ENCODE results near the gene TSEN54. TPM values are rescaled to one million over a fixed set of nuclear protein-coding genes. Genes with fewer than 3 reads are reported as not detected.

TSEN54 gene
- total RNA-seq, 4 donors from 2014 or later: 15.8 to 26.5 (median 17.1) TPM

DNA sequence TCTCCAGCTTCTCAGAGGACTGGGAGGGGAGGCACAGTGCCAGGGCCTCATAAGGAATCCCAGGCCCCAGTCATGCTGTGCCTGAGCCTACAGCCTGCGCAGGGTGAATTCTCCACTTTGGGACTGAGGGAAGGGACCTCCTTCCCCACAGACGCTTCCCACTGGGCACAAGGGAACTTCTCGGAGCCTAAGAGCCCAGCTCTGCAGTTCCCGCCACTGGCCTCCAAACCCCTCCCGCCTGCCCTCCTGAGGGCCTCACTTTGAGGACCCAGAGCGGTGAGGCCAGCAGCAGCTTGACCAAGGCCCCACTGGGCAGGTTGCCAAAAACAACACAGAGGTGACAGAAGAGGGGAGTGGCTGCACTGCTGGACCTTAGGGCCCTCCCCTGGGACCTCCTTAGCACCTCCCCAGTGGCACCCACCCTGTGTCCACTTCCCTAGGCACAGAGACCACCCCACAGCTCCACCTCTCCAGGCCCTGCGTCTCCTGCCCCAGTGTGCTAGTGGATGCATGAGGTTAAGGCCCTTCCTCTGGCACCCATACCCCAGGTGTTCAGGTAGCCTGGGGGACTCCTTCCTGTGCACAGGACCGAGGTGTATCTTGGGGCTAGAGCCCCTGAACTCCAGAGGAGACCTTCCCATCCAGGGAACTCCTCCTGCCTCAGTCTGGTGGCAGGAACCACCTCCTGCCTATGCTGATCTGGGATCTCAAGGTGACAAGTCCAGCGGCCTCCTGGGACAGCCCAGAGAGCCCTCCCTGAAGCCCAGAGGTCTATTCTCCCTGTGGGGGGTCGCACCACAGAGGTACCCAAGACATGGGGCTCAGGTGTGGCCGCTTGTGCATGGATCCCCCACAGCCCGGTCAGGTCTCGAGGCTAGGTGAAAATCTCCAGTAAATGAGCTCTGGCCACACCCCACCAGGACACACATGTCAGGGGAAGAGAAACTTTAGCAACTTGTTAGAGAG is 4.4 kb upstream of the TSEN54 start:
- H3K36me3 ChIP-seq: peaks cover 0 to 26% of the 10 kb centered on the region in 2 donors
- H3K27ac ChIP-seq: peak overlapping the region in 3 of 4 donors; percentile 90 to 98 (median 90)
- H3K4me3 ChIP-seq: peak overlapping the region in 1 of 2 donors; percentile 96
- 70 to 83% methylated on average over 2 to 3 of the region's 13 CpGs for WGBS, 2 donors (ENCODE audit: low coverage in 1 of 2)
- peaks cover 0 to 89% (median 33%) of the 10 kb centered on the region in 3 donors for H3K4me1 ChIP-seq
- no peaks in the 10 kb centered on the region for H3K27me3 ChIP-seq
- no peak for ATAC-seq
- no peaks in the 10 kb centered on the region for H3K9me3 ChIP-seq
- TF ChIP-seq POLR2AphosphoS5 (IDR thresholded peaks at IDR 0.05): no peak

DNA sequence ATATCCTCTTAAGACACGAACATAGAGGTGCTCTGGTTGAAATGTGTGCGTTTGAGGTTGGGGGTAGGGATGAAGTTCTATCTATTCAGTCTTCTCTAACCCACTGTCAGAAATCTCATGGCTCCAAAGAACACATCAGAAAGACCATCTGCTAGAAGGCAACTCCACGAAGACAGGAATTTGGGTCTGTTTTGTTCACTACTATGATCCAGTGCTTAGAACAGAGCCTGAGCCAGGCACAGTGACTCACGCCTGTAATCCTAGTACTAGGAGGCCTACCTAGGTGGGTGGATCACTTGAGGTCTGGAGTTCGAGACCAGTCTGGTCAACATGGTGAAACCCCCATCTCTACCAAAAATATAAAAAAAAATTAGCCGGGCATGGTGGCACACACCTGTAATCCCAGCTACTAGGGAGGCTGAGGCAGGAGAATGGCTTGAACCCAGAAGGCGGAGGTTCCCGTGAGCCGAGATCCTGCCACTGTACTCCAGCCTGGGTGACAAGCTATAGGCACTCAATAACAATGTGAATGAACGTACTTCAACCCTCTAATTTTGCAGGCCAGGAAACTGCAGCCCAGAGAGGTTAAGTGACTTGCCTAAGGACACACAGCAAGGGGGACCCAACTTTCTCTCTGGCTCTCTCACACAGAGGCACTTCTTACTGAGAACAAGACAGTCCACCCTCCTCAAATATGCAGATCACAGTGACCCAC is 3.2 kb upstream of the TSEN54 start:
- peak overlapping the region in 3 of 4 donors; percentile 90 to 98 (median 90) for H3K27ac ChIP-seq

DNA sequence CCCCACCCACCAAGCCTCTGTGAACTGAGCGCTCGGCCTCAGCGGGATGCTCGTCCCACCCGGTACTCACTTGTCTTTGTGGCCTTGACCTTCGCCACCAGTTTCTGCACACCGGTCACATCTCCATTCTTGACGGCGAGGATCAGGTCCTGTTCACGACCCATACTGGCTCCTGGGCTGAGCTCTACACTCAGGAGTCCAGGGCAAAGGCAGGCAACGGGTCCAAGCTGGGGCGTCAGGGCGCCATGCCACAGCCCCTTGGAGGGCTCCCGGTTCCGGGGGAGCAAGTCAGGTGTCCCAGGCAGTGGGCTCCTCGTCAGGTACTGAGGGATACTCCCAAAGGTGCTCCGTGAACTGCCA is 2.7 kb upstream of the TSEN54 start:
- 80 to 89% methylated on average over 3 to 8 of the region's 17 CpGs for WGBS, 2 donors (ENCODE audit: low coverage in 1 of 2)

More for the DNA sequence above, 3.2 kb upstream of the TSEN54 start:
- TF ChIP-seq CTCF (IDR thresholded peaks at IDR 0.05) (no peak), POLR2A (IDR thresholded peaks at IDR 0.05) (no peak), EP300 (IDR thresholded peaks at IDR 0.05) (no peak), POLR2AphosphoS5 (IDR thresholded peaks at IDR 0.05) (no peak)
- no peaks in the 10 kb centered on the region for H3K27me3 ChIP-seq
- 55 to 64% methylated on average over 5 to 6 of the region's 10 CpGs for WGBS, 2 donors (ENCODE audit: low coverage in 1 of 2)
- H3K9me3 ChIP-seq: no peaks in the 10 kb centered on the region
- H3K36me3 ChIP-seq: peaks cover 0 to 14% of the 10 kb centered on the region in 2 donors
- peaks cover 0 to 89% (median 42%) of the 10 kb centered on the region in 3 donors for H3K4me1 ChIP-seq
- H3K4me3 ChIP-seq: peak overlapping the region in 1 of 2 donors; percentile 96
- ATAC-seq: no peak

DNA sequence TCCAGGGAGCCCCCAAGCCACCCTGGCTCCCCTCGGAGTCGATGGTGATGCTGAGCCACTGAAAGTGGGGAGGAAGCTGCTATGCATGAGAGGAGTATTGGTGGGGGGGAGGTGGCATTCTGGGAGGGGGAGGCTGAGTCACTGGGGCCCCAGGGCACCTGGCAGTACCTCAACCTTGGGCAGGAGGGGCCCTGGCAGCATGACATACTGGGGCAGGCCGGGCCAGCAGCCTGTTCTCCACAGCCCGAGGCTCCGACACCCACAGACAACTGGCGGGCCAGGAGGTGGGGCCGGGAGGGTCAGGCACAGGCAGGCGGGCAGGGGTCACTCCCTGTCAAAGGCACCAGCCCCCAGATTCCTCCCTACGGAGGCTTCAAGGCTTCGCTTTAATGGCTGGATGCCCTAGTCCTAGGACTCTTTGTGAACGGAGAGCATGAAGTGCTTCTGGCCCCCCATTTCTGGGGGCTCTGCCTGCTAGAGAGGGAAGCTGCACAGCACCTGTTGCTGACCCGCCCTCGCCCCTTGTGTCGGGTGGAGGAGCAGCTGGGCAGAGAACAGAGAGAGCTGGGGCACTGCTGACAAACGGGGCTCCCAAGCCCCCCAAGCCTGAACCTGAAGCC is 1.9 kb upstream of the TSEN54 start:
- peaks cover 0 to 20% of the 10 kb centered on the region in 2 donors for H3K36me3 ChIP-seq
- H3K27ac ChIP-seq: peak overlapping the region; percentile 72 to 98 (median 90)
- H3K9me3 ChIP-seq: no peaks in the 10 kb centered on the region
- H3K4me3 ChIP-seq: peak overlapping the region; percentile 89 to 96
- WGBS, 2 donors (ENCODE audit: low coverage in 1 of 2): 6% methylated on average over 2 of the region's 15 CpGs; no CpG with 5 or more reads in 1 of the 2 donors
- no peak for ATAC-seq
- TF ChIP-seq POLR2AphosphoS5 (IDR thresholded peaks at IDR 0.05): peak; percentile 18
- no peak for TF ChIP-seq CTCF (IDR thresholded peaks at IDR 0.05)
- peaks cover 0 to 80% (median 32%) of the 10 kb centered on the region in 3 donors for H3K4me1 ChIP-seq
- H3K27me3 ChIP-seq: no peaks in the 10 kb centered on the region

More for the DNA sequence above, 2.7 kb upstream of the TSEN54 start:
- Histone ChIP-seq H3K27ac (peak overlapping the region in 3 of 4 donors; percentile 90 to 98 (median 90)), H3K36me3 (peaks cover 0 to 14% of the 10 kb centered on the region in 2 donors), H3K4me3 (peak overlapping the region; percentile 89 to 96), H3K27me3 (no peaks in the 10 kb centered on the region), H3K4me1 (peaks cover 0 to 88% (median 37%) of the 10 kb centered on the region in 3 donors), H3K9me3 (no peaks in the 10 kb centered on the region)
- no peak for ATAC-seq
- TF ChIP-seq EP300 (IDR thresholded peaks at IDR 0.05): no peak
- TF ChIP-seq POLR2AphosphoS5 (IDR thresholded peaks at IDR 0.05): no peak
- TF ChIP-seq POLR2A (IDR thresholded peaks at IDR 0.05): no peak

DNA sequence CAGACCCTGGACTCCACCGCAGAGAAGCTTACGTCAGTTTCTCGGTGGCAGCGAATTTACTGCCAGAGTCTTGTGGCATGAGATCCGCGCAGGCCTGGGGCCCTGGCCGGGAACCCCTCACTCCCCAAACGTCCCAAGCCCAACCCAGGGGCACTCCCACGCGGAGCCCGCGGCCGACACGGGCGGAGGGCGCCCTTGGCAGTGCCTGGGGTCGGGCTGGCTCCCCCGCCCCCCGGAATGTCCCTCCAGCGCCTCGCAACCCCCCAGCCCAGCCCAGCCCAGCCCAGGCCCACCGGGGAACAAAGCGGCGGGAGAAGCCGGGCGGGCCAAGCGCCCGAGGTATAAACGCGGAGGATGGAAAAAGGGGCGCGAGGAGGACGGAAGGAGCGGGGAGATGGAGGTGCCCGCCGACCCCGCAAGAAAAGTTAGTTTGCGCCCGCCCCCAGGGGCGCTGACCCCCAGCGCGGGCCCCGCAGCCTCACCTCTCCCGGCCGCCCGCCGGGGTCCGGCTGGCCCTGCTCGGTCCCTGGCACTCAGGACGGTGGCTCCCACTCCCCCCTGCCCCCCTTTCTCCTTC is 1.3 kb upstream of the TSEN54 start:
- TF ChIP-seq POLR2A (IDR thresholded peaks at IDR 0.05): peak in 1 of 2 donors; percentile 22
- no peak for TF ChIP-seq CTCF (IDR thresholded peaks at IDR 0.05)
- no peak for TF ChIP-seq POLR2AphosphoS5 (IDR thresholded peaks at IDR 0.05)
- Histone ChIP-seq H3K4me3 (peak overlapping the region; percentile 89 to 96), H3K27me3 (no peaks in the 10 kb centered on the region), H3K27ac (peak overlapping the region; percentile 72 to 98 (median 90)), H3K36me3 (peaks cover 0 to 21% of the 10 kb centered on the region in 2 donors), H3K9me3 (no peaks in the 10 kb centered on the region), H3K4me1 (peaks cover 0 to 74% (median 32%) of the 10 kb centered on the region in 3 donors)
- no peak for ATAC-seq
- WGBS, 2 donors (ENCODE audit: low coverage in 1 of 2): no CpG with 5 or more reads among the region's 50 CpGs
